HG03039 (cell line): ENCODE data around the gene DCDC2C.

ENCODE experiments used
- ATAC-seq: cut with Tn5 transposase; IDR thresholded peaks from one replicate; pipeline ENCODE4 v1.9.1; 2021; ENCODE audit warnings: mild to moderate bottlenecking, moderate library complexity; ENCODE audit not compliant: unreplicated experiment

The DCDC2C gene

GRCh38 chr2:3876221-3876620, 172.8 kb downstream of the DCDC2C start:
- ATAC-seq, result no peak

GRCh38 chr2:3876685-3877084, 173.3 kb downstream of the DCDC2C start:
- ATAC-seq, result no peak

- ATAC-seq, result no peak
Measured at GRCh38 chr2:3885629-3886628, 182.6 kb downstream of the DCDC2C start.

- ATAC-seq, result no peak
Measured at GRCh38 chr2:3895021-3895420, 191.6 kb downstream of the DCDC2C start.
